Skeletal muscle tissue (tissue), 4 donors: ENCODE results near the gene MYL9. TPM values are rescaled to one million over a fixed set of nuclear protein-coding genes. Genes with fewer than 3 reads are reported as not detected.
"Not testable (repeated sequence)": the region's sequence is repeated elsewhere in the genome, so short reads cannot be mapped to it uniquely, and the experiment has no call there.

Experiments
- H3K27ac ChIP-seq: one replicate; pipeline ENCODE4 v1.7.0; 2013; ENCODE audit warnings: mild to moderate bottlenecking, low read depth, low read length, inconsistent platforms
- H3K27me3 ChIP-seq, 3 donors: one replicate each; pipeline ENCODE4 v1.7.0; 2013; ENCODE audit warnings: low read length in 3 of 3; ENCODE audit not compliant: control insufficient read depth in 3 of 3, insufficient read depth in 3 of 3
- H3K36me3 ChIP-seq, 3 donors: one replicate each; pipeline ENCODE4 v1.7.0; 2013; ENCODE audit warnings: low read length in 3 of 3; ENCODE audit not compliant: control insufficient read depth in 3 of 3, insufficient read depth in 3 of 3
- H3K4me1 ChIP-seq, 3 donors: one replicate each; pipeline ENCODE4 v1.7.0; 2013; ENCODE audit warnings: low read length in 3 of 3, mild to moderate bottlenecking in 3 of 3; ENCODE audit not compliant: control insufficient read depth in 3 of 3, insufficient read depth in 3 of 3
- H3K4me3 ChIP-seq, 3 donors: one replicate each; pipeline ENCODE4 v1.7.0; 2013; ENCODE audit warnings: low read length in 3 of 3
- H3K9ac ChIP-seq, 3 donors: one replicate each; pipeline ENCODE4 v1.7.0; 2013; ENCODE audit warnings: low read length in 3 of 3, mild to moderate bottlenecking in 3 of 3, moderate library complexity in 2 of 3, low read depth in 1 of 3
- H3K9me3 ChIP-seq, 3 donors: one replicate each; pipeline ENCODE4 v1.7.0; 2013; ENCODE audit warnings: low read length in 3 of 3; ENCODE audit not compliant: control insufficient read depth in 3 of 3
- total RNA-seq: library from RNA; depleted of rRNA; stranded (reverse); fragments of >200 nt; gene quantifications from one replicate; pipeline ENCODE4 v1.2.3, GENCODE V29; 2014
- donor health status: Osteomylitis.

MYL9 gene
- total RNA-seq, 1 donor from 2014 or later = 5.7 TPM

GRCh38 chr20:36548704-36549627, 7.6 kb downstream of the MYL9 start:
- H3K4me3 ChIP-seq = no peak overlapping the region
- peak overlapping the region; percentile 25 for H3K27ac ChIP-seq

GRCh38 chr20:36549628-36549941, 8.3 kb downstream of the MYL9 start:
- H3K9ac ChIP-seq = no peak overlapping the region
- no peaks in the 10 kb centered on the region for H3K9me3 ChIP-seq
- H3K27ac ChIP-seq = peak overlapping the region; percentile 25
- peaks cover 0 to 13% (median 11%) of the 10 kb centered on the region in 3 donors for H3K36me3 ChIP-seq
- peaks cover 0 to 15% (median 10%) of the 10 kb centered on the region in 3 donors for H3K4me1 ChIP-seq
- H3K4me3 ChIP-seq = no peak overlapping the region
- H3K27me3 ChIP-seq = no peaks in the 10 kb centered on the region

More at GRCh38 chr20:36548704-36549627, 7.6 kb downstream of the MYL9 start:
- peaks cover 0 to 13% (median 11%) of the 10 kb centered on the region in 3 donors for H3K36me3 ChIP-seq
- H3K27me3 ChIP-seq = no peaks in the 10 kb centered on the region
- no peak overlapping the region for H3K9ac ChIP-seq
- H3K9me3 ChIP-seq = no peaks in the 10 kb centered on the region
- peaks cover 3 to 21% (median 15%) of the 10 kb centered on the region in 3 donors for H3K4me1 ChIP-seq

GRCh38 chr20:36549942-36550789, 8.8 kb downstream of the MYL9 start:
- Histone ChIP-seq H3K4me3 (no peak overlapping the region), H3K27me3 (no peaks in the 10 kb centered on the region), H3K4me1 (peaks cover 0 to 15% (median 10%) of the 10 kb centered on the region in 3 donors), H3K9me3 (no peaks in the 10 kb centered on the region), H3K9ac (no peak overlapping the region), H3K27ac (peak overlapping the region; percentile 40), H3K36me3 (peaks cover 0 to 10% (median 9%) of the 10 kb centered on the region in 3 donors)

GRCh38 chr20:36550790-36551299, 9.5 kb downstream of the MYL9 start:
- H3K36me3 ChIP-seq = peaks cover 0 to 10% (median 9%) of the 10 kb centered on the region in 3 donors

GRCh38 chr20:36555248-36555647, 13.9 kb downstream of the MYL9 start:
- H3K9ac ChIP-seq = no peak overlapping the region
- no peaks in the 10 kb centered on the region for H3K36me3 ChIP-seq
- no peak overlapping the region for H3K27ac ChIP-seq
- H3K4me3 ChIP-seq = no peak overlapping the region
- no peaks in the 10 kb centered on the region for H3K9me3 ChIP-seq
- H3K4me1 ChIP-seq = peaks cover 0 to 11% (median 7%) of the 10 kb centered on the region in 3 donors
- H3K27me3 ChIP-seq = no peaks in the 10 kb centered on the region

More at GRCh38 chr20:36550790-36551299, 9.5 kb downstream of the MYL9 start:
- Histone ChIP-seq H3K27ac (peak overlapping the region; percentile 40), H3K27me3 (no peaks in the 10 kb centered on the region), H3K9me3 (no peaks in the 10 kb centered on the region), H3K4me1 (peaks cover 0 to 15% (median 10%) of the 10 kb centered on the region in 3 donors), H3K9ac (peak overlapping the region in 1 of 3 donors; percentile 16), H3K4me3 (no peak overlapping the region)

- Histone ChIP-seq H3K4me1 (no peaks in the 10 kb centered on the region), H3K9ac (no peak overlapping the region), H3K4me3 (no peak overlapping the region), H3K9me3 (peaks cover 0 to 3% (median 2%) of the 10 kb centered on the region in 3 donors), H3K27ac (no peak overlapping the region), H3K27me3 (no peaks in the 10 kb centered on the region), H3K36me3 (no peaks in the 10 kb centered on the region)
Measured at GRCh38 chr20:36562724-36563123, 21.4 kb downstream of the MYL9 start.

- Histone ChIP-seq H3K9me3 (peaks cover 0 to 3% (median 2%) of the 10 kb centered on the region in 3 donors), H3K27me3 (no peaks in the 10 kb centered on the region), H3K4me1 (no peaks in the 10 kb centered on the region), H3K36me3 (no peaks in the 10 kb centered on the region), H3K27ac (no peak overlapping the region), H3K9ac (no peak overlapping the region), H3K4me3 (no peak overlapping the region)
Measured at GRCh38 chr20:36563374-36563773, 22.1 kb downstream of the MYL9 start.

GRCh38 chr20:36564078-36564725, 22.9 kb downstream of the MYL9 start:
- H3K27me3 ChIP-seq, H3K9me3 ChIP-seq, H3K4me3 ChIP-seq, H3K36me3 ChIP-seq, H3K9ac ChIP-seq, H3K4me1 ChIP-seq, H3K27ac ChIP-seq: not testable (repeated sequence)

GRCh38 chr20:36564726-36565121, 23.4 kb downstream of the MYL9 start:
- not testable (repeated sequence) for H3K27me3 ChIP-seq, H3K4me1 ChIP-seq, H3K9me3 ChIP-seq, H3K27ac ChIP-seq, H3K9ac ChIP-seq, H3K36me3 ChIP-seq, H3K4me3 ChIP-seq
